ENCODE results near the gene LAPTM5.

The LAPTM5 gene

GRCh38 chr1:30776097-30777059, 18.8 kb upstream of the LAPTM5 start:
- TF ChIP-seq ZNF530 (tag by site-specific recombination; IDR thresholded peaks at IDR 0.05; ENCODE audit: low read depth) (peak; percentile 98), PRDM1 (tag by site-specific recombination; IDR thresholded peaks at IDR 0.05) (peak; percentile 100), ZNF302 (tag by site-specific recombination; IDR thresholded peaks at IDR 0.05; ENCODE audit: low read depth) (no peak)
- ChIA-PET POLR2A (no interaction called here), CTCF (interaction anchor here (0.5 to 1.5 kb wide), 3 partner anchors 57 to 135 kb away, joined by 3 to 4 read pairs (median 3); no protein-coding TSS in a partner anchor)
- Histone ChIP-seq H3K4me3 (ENCODE audit: low read depth, low read length) (no peak overlapping the region), H3K27ac (ENCODE audit: extremely low read depth, low read depth, low read length) (no peak overlapping the region), H3K4me1 (ENCODE audit: control insufficient read depth, insufficient read depth, low read length) (no peaks in the 10 kb centered on the region), H3K36me3 (ENCODE audit: control insufficient read depth in 2 of 2, insufficient read depth in 1 of 2, low read length in 2 of 2) (no peaks in the 10 kb centered on the region), H3K9me3 (ENCODE audit: control insufficient read depth, insufficient read depth, low read depth, low read length) (no peaks in the 10 kb centered on the region)

GRCh38 chr1:30775433-30775975, 17.9 kb upstream of the LAPTM5 start:
- Histone ChIP-seq H3K27ac (ENCODE audit: extremely low read depth, low read depth, low read length) (no peak overlapping the region), H3K36me3 (ENCODE audit: control insufficient read depth in 2 of 2, insufficient read depth in 1 of 2, low read length in 2 of 2) (no peaks in the 10 kb centered on the region), H3K4me1 (ENCODE audit: control insufficient read depth, insufficient read depth, low read length) (no peaks in the 10 kb centered on the region), H3K9me3 (ENCODE audit: control insufficient read depth, insufficient read depth, low read depth, low read length) (no peaks in the 10 kb centered on the region), H3K4me3 (ENCODE audit: low read depth, low read length) (no peak overlapping the region)
- ChIA-PET CTCF (interaction anchor here (0.5 to 1.5 kb wide), 2 partner anchors 56 to 136 kb away, joined by 3 to 4 read pairs; no protein-coding TSS in a partner anchor), POLR2A (no interaction called here)
- TF ChIP-seq ZNF416 (tag by site-specific recombination; IDR thresholded peaks at IDR 0.05), result no peak
- no peak for TF ChIP-seq ZBTB26 (tag by site-specific recombination; optimal IDR thresholded peaks at IDR 0.05)
- no peak for TF ChIP-seq ZNF324 (tag by site-specific recombination; IDR thresholded peaks at IDR 0.05)
- no peak for TF ChIP-seq ZNF621 (tag by site-specific recombination; IDR thresholded peaks at IDR 0.05)
- no peak for TF ChIP-seq ZNF140 (tag by site-specific recombination; IDR thresholded peaks at IDR 0.05)
- TF ChIP-seq ZNF311 (tag by site-specific recombination; IDR thresholded peaks at IDR 0.05; ENCODE audit: borderline replicate concordance), result no peak
- TF ChIP-seq ZBTB49 (tag by site-specific recombination; IDR thresholded peaks at IDR 0.05; ENCODE audit: low read depth), result no peak
- no peak for TF ChIP-seq GLIS2 (tag by site-specific recombination; IDR thresholded peaks at IDR 0.05)
- TF ChIP-seq GFI1B (tag by site-specific recombination; IDR thresholded peaks at IDR 0.05), result no peak
- TF ChIP-seq TCF7L2 (IDR thresholded peaks at IDR 0.05; ENCODE audit: borderline replicate concordance, low read depth, low read length), result no peak
- no peak for TF ChIP-seq ZBTB48 (tag by site-specific recombination; IDR thresholded peaks at IDR 0.05)
- TF ChIP-seq ZNF654 (tag by site-specific recombination; IDR thresholded peaks at IDR 0.05; ENCODE audit: low read depth), result no peak
- no peak for TF ChIP-seq PRDM4 (tag by site-specific recombination; IDR thresholded peaks at IDR 0.05)

Measured in HEK293 (cell line).